HL-60 (cell line): ENCODE measurements around the gene CSNK1G2.

Experiments used
- CTCF ChIP-seq: IDR thresholded peaks from one replicate; pipeline ENCODE4 v1.5.1; 2011; ENCODE audit warnings: low read length, control low read depth, inconsistent platforms; ENCODE audit not compliant: insufficient read depth
- GABPA ChIP-seq: IDR thresholded peaks from 2 replicates; pipeline ENCODE4 v1.6.1; 2012; ENCODE audit warnings: low read depth
- POLR2AphosphoS5 ChIP-seq: IDR thresholded peaks from 2 replicates; pipeline ENCODE4 v1.6.1; 2012; ENCODE audit warnings: low read depth
- REST ChIP-seq: IDR thresholded peaks from 2 replicates; pipeline ENCODE4 v1.6.1; 2012; ENCODE audit warnings: low read depth; ENCODE audit not compliant: insufficient replicate concordance
- SPI1 ChIP-seq: IDR thresholded peaks from 2 replicates; pipeline ENCODE4 v1.6.1; 2012; ENCODE audit warnings: low read depth, mild to moderate bottlenecking, borderline replicate concordance

GRCh38 chr19:2013683-2013961 lies 72.7 kb downstream of the CSNK1G2 start:
- no peak for TF ChIP-seq CTCF
- no peak for TF ChIP-seq SPI1
- TF ChIP-seq REST: no peak
- TF ChIP-seq POLR2AphosphoS5: no peak
- TF ChIP-seq GABPA: no peak
